ENCODE measurements around the gene WDR88.

WDR88 gene

GRCh38 chr19:33191501-33191900 is 59.6 kb downstream of the WDR88 start:
- no peak for DNase-seq (ENCODE audit: low read depth)
- TF ChIP-seq, protein P1, sequence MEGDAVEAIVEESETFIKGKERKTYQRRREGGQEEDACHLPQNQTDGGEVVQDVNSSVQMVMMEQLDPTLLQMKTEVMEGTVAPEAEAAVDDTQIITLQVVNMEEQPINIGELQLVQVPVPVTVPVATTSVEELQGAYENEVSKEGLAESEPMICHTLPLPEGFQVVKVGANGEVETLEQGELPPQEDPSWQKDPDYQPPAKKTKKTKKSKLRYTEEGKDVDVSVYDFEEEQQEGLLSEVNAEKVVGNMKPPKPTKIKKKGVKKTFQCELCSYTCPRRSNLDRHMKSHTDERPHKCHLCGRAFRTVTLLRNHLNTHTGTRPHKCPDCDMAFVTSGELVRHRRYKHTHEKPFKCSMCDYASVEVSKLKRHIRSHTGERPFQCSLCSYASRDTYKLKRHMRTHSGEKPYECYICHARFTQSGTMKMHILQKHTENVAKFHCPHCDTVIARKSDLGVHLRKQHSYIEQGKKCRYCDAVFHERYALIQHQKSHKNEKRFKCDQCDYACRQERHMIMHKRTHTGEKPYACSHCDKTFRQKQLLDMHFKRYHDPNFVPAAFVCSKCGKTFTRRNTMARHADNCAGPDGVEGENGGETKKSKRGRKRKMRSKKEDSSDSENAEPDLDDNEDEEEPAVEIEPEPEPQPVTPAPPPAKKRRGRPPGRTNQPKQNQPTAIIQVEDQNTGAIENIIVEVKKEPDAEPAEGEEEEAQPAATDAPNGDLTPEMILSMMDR (IDR thresholded peaks at IDR 0.05; ENCODE audit: low read depth, low read length, missing control alignments), result no peak
- H3K4me3 ChIP-seq (ENCODE audit: low read depth, low read length), result no peak overlapping the region

- no peak overlapping the region for H3K4me3 ChIP-seq (ENCODE audit: low read depth, low read length)
- no peak for DNase-seq (ENCODE audit: low read depth)
- TF ChIP-seq, protein P1 (IDR thresholded peaks at IDR 0.05; ENCODE audit: low read depth, low read length, missing control alignments), result peak; percentile 48
Measured at GRCh38 chr19:33192010-33192409, 60.1 kb downstream of the WDR88 start.

- no peak for DNase-seq (ENCODE audit: low read depth)
- TF ChIP-seq, protein P1 (IDR thresholded peaks at IDR 0.05; ENCODE audit: low read depth, low read length, missing control alignments), result no peak
- H3K4me3 ChIP-seq (ENCODE audit: low read depth, low read length), result no peak overlapping the region
Measured at GRCh38 chr19:33193269-33193864, 61.5 kb downstream of the WDR88 start.

- DNase-seq (ENCODE audit: low read depth), result no peak
- TF ChIP-seq, protein P1 (IDR thresholded peaks at IDR 0.05; ENCODE audit: low read depth, low read length, missing control alignments), result no peak
- no peak within 1 kb of the TSS; the same call in 1 of the 2 replicates for H3K4me3 ChIP-seq (ENCODE audit: low read depth, low read length)
Measured at GRCh38 chr19:33193865-33194362, 62.0 kb downstream of the WDR88 start, which contains the start of gene LRP3. Gene LRP3, plus strand, starts transcription at chr19:33194330. Its CDS starts 456 bp downstream, at chr19:33194786.

- no peak overlapping the region for H3K4me3 ChIP-seq (ENCODE audit: low read depth, low read length)
- TF ChIP-seq, protein P1 (IDR thresholded peaks at IDR 0.05; ENCODE audit: low read depth, low read length, missing control alignments), result no peak
- DNase-seq (ENCODE audit: low read depth), result no peak
Measured at GRCh38 chr19:33194532-33194885, 62.6 kb downstream of the WDR88 start.

GRCh38 chr19:33194886-33195644 is 63.2 kb downstream of the WDR88 start:
- H3K4me3 ChIP-seq (ENCODE audit: low read depth, low read length), result no peak overlapping the region; the same call in 1 of the 2 replicates
- DNase-seq (ENCODE audit: low read depth), result no peak
- TF ChIP-seq, protein P1 (IDR thresholded peaks at IDR 0.05; ENCODE audit: low read depth, low read length, missing control alignments), result no peak

Measured in GM12864 (cell line).